HEK293T (cell line): ENCODE results near the gene MTOR.

Experiments
- ARNT ChIP-seq: fragments of 450-650 bp; IDR thresholded peaks from 2 replicates; pipeline ENCODE4 v1.6.1; 2017; ENCODE audit warnings: mild to moderate bottlenecking
- FOXA1 ChIP-seq: fragments of 450-650 bp; IDR thresholded peaks from 2 replicates; pipeline ENCODE4 v1.6.1; 2016; ENCODE audit warnings: mild to moderate bottlenecking
- FOXK2 ChIP-seq: fragments of 450-650 bp; IDR thresholded peaks from 2 replicates; pipeline ENCODE4 v1.6.1; 2016; ENCODE audit warnings: mild to moderate bottlenecking
- FOXM1 ChIP-seq: fragments of 450-650 bp; IDR thresholded peaks from 2 replicates; pipeline ENCODE4 v1.6.1; 2017; ENCODE audit warnings: mild to moderate bottlenecking, borderline replicate concordance
- HDGF ChIP-seq: fragments of 450-650 bp; IDR thresholded peaks from 2 replicates; pipeline ENCODE4 v1.6.1; 2017; ENCODE audit warnings: antibody characterized with exemption, borderline replicate concordance
- LEF1 ChIP-seq: fragments of 450-650 bp; IDR thresholded peaks from 2 replicates; pipeline ENCODE4 v1.6.1; 2017; ENCODE audit warnings: mild to moderate bottlenecking, borderline replicate concordance
- SP1 ChIP-seq: fragments of 450-650 bp; IDR thresholded peaks from 2 replicates; pipeline ENCODE4 v1.6.1; 2017
- ZNF384 ChIP-seq: fragments of 450-650 bp; IDR thresholded peaks from 2 replicates; pipeline ENCODE4 v1.6.1; 2016

DNA sequence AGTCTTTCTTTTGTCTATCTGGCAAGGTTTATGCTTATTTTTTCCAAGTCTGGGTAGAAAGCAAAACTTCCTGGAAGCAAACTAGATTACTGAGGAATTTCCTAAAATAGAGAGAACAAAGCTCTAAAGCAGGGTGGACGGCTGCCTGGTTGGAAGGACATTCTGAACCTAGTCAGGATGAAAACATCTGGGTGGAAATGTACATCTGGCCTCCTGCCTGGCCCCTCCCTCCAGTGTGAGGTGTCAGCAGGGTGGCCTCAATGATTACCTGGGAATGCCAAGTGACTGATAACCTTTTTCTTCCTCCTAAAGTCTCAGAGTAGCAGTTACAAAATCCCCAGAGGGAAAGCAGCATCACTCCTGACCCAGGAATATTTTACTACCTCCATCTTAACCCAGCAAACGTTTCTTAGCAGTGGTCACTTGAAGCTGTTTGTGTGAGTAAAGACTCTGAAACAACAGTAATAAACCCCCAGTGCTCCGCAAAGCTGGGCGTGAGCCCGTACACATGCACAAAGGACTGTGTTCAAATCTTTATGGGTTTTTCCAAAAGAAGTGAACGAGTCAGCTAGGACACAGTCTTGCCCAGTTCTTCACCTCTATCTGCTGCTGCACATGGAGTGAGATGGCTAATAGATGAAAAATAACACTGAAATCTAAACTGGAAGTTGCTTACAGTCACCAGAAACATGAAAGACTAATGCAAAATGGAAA is 54.3 kb downstream of the MTOR start:
- TF ChIP-seq FOXM1 (no peak), LEF1 (no peak), FOXK2 (no peak), HDGF (no peak), ZNF384 (no peak), ARNT (no peak), FOXA1 (no peak), SP1 (no peak)
